SK-N-SH (cell line): ENCODE results near the gene KRTAP10-1.

ENCODE experiments used
- CTCF ChIP-seq: fragments of 200-600 bp; sonication (generic); IDR thresholded peaks from 2 replicates; pipeline ENCODE4 v1.6.1; 2017; ENCODE audit warnings: antibody characterized with exemption, mild to moderate bottlenecking, moderate library complexity
- ELF1 ChIP-seq: IDR thresholded peaks from 2 replicates; pipeline ENCODE4 v1.4.0; 2012
- EP300 ChIP-seq, 2 experiments: IDR thresholded peaks; 2 replicates each; pipeline versions ENCODE4 v1.4.0 to v1.6.1; 2012; ENCODE audit warnings: borderline replicate concordance in 1 of 2, low read depth in 1 of 2, low read length in 1 of 2
- MAX ChIP-seq: IDR thresholded peaks from 2 replicates; pipeline ENCODE4 v1.4.0; 2012; ENCODE audit warnings: low read depth
- NRF1 ChIP-seq: IDR thresholded peaks from 2 replicates; pipeline ENCODE4 v1.6.1; 2012; ENCODE audit warnings: low read depth, mild to moderate bottlenecking, low read length
- POLR2AphosphoS5 ChIP-seq: IDR thresholded peaks from 2 replicates; pipeline ENCODE4 v1.6.1; 2012; ENCODE audit warnings: low read depth, low read length
- REST ChIP-seq: IDR thresholded peaks from 2 replicates; pipeline ENCODE4 v1.6.1; 2012; ENCODE audit warnings: mild to moderate bottlenecking, low read depth, low read length, moderate library complexity
- SMC3 ChIP-seq: IDR thresholded peaks from 2 replicates; pipeline ENCODE4 v1.6.1; 2012; ENCODE audit warnings: low read depth, low read length, improper control_type of control experiment
- TAF1 ChIP-seq: IDR thresholded peaks from 2 replicates; pipeline ENCODE4 v1.6.1; 2012; ENCODE audit warnings: low read depth, mild to moderate bottlenecking, low read length, moderate library complexity, borderline replicate concordance
- TEAD4 ChIP-seq: IDR thresholded peaks from 2 replicates; pipeline ENCODE4 v1.4.0; 2012; ENCODE audit warnings: mild to moderate bottlenecking, borderline replicate concordance; ENCODE audit not compliant: insufficient read depth
- USF1 ChIP-seq: IDR thresholded peaks from 2 replicates; pipeline ENCODE4 v1.4.0; 2012; ENCODE audit warnings: low read depth, borderline replicate concordance
- YY1 ChIP-seq: IDR thresholded peaks from 2 replicates; pipeline ENCODE4 v1.4.0; 2012; ENCODE audit warnings: low read depth, mild to moderate bottlenecking
- ZBTB33 ChIP-seq: IDR thresholded peaks from 2 replicates; pipeline ENCODE4 v1.4.0; 2012; ENCODE audit warnings: low read depth, borderline replicate concordance
- TF ChIP-seq, protein P1 (sequence below): fragments of 150-350 bp; IDR thresholded peaks from 2 replicates; pipeline ENCODE4 v1.6.1; 2017; ENCODE audit warnings: antibody characterized with exemption, low read length, low read depth, borderline replicate concordance

GRCh38 chr21:44579056-44579832, 39.2 kb upstream of the KRTAP10-1 start:
- TF ChIP-seq CTCF (no peak), SMC3 (no peak), NRF1 (no peak), YY1 (no peak), MAX (no peak), TEAD4 (no peak), USF1 (no peak), TAF1 (no peak), POLR2AphosphoS5 (no peak), REST (no peak), ELF1 (no peak), ZBTB33 (no peak), EP300 (IDR thresholded peaks at IDR 0.05; ENCODE audit: borderline replicate concordance in 1 of 2, low read depth in 1 of 2, low read length in 1 of 2) (no peak)
- TF ChIP-seq, protein P1, sequence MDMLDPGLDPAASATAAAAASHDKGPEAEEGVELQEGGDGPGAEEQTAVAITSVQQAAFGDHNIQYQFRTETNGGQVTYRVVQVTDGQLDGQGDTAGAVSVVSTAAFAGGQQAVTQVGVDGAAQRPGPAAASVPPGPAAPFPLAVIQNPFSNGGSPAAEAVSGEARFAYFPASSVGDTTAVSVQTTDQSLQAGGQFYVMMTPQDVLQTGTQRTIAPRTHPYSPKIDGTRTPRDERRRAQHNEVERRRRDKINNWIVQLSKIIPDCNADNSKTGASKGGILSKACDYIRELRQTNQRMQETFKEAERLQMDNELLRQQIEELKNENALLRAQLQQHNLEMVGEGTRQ, result no peak
